GM12892 (cell line): ENCODE results near the gene MYO1D.

ENCODE experiments used
- POLR2A ChIP-seq: IDR thresholded peaks from 2 replicates; pipeline ENCODE4 v1.6.1; 2011; ENCODE audit warnings: low read depth, low read length, control low read depth
- POLR2AphosphoS5 ChIP-seq: IDR thresholded peaks from 2 replicates; pipeline ENCODE4 v1.6.1; 2011; ENCODE audit warnings: low read depth, low read length, control low read depth
- TAF1 ChIP-seq: IDR thresholded peaks from 2 replicates; pipeline ENCODE4 v1.6.1; 2011; ENCODE audit warnings: low read depth, mild to moderate bottlenecking, control low read depth, low read length, borderline replicate concordance

DNA sequence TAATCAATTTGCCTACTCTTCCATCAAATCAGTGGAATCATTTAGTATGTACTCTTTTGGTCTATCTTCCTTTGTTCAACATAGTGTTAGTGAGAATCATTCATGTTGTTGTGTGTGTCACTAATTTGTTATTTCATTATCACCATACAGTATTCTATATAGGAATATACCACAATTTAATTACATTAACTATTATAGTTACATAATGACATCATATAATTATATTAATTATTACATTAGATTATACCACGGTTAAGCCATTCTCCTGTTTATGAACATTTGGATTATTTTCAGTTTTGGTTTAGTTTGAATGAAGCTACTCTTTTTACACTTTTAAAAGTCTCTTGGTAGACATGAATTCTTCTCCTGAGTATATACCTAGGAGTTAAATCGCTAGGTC, 40.4 kb downstream of the MYO1D start:
- no peak for TF ChIP-seq POLR2A
- no peak for TF ChIP-seq TAF1
- no peak for TF ChIP-seq POLR2AphosphoS5
